SW480 (cell line): ENCODE data around the gene ZFP82.

Experiments used
- DNase-seq: peaks from one replicate; pipeline ENCODE4 v3.0.0-alpha.2; 2016; ENCODE audit warnings: low spot score

Gene ZFP82

DNA sequence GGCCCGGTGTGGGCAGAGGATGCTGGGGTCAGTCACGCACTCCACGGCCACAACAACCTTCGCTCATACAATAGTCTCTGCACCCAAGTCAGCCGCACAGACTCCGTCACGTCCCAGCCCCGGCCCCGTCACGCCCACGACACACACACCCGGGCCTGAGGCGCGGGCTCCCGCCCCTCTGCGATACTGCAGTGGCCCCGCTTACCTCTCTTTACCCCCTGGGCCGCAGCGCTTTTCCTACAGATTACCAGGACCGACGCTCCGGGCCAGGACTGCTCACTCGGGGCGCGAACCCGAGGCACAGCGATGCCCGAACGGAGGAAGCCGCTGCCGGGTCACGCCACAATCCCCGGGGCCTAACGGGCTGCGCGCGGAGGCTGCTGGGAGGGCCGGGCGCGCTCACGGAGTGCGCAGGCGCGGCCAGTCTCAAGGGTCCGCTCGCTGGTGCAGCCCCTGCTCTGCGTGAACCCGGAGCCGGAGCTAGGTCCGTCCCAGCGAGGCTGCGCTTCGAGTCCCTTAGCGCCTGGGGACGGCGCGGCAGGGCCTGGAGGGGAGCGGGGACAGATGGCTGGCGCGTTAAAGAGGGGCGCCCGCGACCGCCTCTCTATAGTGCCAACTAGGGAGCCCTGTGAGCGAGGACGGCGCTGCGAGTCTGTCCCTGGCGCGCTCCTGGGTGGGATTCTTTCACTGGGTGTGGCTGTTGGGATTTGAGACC, at the start of gene ZFP82:
Gene ZFP82 (minus strand): TSS at position 358 of the 715 bp plus-strand sequence. CDS start 8,855 bp downstream, outside the sequence.
- DNase-seq = no peak

DNA sequence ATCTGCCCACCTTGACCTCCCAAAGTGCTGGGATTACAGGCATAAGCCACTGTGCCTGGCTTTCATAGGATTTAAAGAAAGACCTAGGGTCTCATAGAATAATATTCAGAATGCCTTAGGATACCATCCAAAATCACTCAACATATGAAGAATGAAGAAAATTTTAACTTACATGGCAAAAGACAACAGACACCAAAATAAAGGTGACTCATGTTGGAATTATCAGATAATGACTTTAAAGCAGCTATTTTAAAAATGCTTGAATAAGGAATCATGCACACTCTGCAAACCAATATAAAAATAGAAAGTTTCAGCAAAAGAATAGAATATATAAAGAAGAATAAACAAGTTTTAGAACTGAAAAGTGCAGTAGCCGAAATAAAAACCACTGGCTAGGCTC, 41.6 kb upstream of the ZFP82 start:
- no peak for DNase-seq

DNA sequence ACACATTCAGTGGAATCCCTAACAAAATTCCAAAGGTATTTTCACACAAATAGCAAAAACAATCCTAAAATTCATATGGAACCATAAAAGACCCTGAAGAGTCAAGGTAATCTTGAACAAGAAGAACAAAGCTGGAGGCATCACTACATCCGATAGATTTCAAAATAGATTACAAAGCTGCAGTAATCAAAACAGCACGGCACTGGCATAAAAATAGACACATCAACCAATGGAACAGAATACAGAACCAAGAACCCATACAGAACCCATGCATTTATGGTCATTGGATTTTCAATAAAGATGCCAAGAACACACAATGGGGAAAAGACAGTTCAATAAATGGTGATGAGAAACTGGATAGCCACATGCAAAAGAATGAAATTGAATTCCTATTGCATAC, 38.4 kb upstream of the ZFP82 start:
- DNase-seq = no peak

DNA sequence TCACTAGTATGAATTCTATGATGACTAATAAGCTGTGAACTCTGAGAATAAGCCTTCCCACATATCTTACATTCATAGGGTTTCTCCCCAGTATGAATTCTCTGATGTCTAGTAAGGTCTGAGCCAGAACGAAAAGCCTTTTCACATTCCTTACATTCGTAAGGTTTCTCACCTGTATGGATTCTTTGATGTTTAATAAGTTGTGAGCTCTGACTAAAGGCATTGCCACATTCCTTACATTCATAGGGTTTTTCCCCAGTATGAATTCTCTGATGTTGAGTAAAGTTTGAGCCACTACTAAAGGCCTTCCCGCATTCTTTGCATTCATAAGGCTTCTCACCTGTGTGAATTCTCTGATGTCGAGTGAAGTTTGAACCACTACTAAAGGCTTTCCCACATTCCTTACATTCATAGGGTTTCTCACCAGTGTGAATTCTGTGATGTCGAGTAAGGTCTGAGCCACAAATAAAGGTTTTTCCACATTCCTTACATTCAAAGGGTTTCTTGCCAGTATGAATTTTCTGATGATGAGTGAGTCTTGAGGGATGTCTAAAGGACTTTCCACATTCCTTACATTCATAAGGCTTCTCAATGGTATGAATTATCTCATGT, 30.7 kb upstream of the ZFP82 start:
- peak; percentile 12 for DNase-seq

DNA sequence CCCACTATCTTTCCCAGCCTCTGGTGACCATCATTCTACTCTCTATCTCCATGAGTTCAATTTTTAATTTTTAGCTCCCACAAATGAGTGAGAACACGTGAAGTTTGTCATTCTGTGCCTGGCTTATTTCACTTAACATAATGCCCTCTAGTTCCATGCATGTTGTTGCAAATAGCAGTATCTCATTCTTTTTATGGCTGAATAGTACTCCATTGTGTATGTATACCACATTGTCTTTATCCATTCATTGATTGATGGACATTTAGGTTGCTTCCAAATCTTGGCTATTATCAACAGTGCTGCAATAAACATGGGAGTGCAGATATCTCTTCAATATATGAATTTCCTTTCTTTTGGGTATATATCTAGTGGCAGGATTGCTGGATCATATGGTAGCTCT, 22.9 kb upstream of the ZFP82 start:
- DNase-seq = no peak

DNA sequence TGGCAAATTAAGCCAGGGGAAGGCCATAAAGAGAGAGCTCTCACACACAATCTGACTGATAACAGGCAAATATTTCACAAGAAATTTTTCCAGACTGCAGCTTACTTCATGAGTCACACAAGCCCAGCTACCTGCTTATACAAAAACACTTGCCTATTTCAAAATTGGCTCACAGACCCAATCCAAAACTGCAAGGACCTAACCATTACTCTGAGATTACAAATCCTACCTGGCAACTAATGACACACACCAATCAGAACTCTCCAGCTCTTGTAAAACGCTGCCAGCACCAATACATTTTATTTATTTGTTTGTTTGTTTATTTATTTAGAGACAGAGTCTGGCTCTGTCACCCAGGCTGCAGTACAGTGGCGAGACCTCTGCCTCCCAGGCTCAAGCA, 18.1 kb upstream of the ZFP82 start:
- peak; percentile 38 for DNase-seq

DNA sequence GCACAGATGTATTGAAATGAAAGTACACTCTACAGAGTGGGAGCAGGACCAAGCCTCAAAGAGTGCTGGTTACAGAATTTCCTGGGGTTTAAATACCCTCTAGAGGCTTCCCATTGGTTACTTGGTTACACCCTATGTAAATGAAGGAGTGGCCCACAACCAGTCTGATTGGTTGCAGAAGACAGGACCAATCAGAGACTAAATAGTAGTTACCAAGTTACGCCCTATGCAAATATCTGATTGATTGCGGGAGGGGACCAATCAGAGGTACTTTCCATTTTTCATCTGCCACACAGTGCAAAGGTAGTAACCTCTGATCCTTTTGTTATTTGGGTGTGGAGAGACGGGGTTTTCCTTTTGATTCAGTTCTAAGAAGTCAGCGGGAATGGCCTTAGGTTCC, 5.5 kb upstream of the ZFP82 start:
- no peak for DNase-seq

DNA sequence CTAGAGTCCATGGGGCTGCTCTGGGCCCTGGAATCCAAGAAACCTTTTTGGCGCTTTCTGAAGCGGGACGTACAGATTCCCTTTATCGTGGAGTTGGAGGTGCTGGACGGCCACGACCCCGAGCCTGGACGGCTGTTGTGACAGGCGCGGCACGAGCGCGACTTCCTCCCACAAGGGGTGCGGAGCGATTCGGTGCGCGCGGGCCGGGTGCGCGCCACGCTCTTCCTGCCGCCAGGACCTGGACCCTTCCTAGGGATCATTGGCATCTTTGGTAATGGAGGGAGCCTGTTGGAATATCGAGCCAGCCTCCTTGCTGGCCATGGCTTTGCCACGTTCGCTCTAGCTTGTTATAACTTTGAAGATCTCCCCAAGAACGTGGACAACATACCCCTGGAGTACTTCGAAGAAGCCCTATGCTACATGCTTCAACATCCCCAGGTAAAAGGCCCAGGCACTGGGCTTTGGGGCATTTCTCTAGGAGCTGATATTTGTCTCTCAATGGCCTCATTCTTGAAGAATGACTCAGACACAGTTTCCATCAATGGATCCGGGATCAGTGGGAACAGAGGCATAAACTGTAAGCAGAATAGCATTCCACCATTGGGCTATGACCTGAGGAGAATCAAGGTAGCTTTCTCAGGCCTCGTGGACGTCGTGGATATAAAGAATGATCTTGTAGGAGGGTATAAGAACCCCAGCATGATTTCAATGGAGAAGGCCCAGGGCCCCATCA, 3.5 kb upstream of the ZFP82 start:
- DNase-seq = no peak

DNA sequence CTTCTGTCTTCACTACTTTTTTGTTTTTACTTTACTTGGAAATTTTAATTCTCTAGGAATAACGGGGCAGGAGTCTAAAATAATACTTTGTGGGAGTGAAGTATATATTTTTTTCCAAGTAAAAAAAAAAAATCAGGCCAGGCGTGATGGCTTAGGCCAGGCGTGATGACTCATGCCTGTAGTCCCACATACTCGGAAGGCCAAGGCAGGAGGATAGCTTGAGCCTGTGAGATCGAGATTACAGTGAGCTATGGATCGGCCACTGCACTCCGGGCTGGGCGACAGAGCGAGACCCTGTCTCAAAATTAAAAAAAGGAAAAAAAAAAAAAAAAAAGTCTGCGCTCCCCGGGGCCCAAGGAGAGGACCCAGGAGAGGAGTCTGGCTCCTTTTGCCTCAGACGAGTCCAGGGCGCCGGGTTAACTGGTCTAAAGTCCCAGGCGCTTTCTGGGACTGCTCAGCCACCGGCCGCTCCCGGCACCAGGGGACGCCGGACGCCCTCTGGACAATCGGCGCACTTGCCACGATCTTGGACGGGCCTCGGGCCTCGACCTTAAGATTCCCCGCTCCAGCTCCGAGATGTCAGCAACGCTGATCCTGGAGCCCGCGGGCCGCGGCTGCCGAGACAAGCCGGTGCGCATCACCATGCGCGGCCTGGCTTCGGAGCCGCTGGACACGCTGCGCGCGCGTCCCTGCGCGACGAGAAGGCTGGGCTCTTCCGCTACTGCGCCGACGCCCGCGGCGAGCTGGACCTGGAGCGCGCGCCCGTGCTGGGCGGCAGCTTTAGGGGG, 2.7 kb upstream of the ZFP82 start:
- DNase-seq = no peak

DNA sequence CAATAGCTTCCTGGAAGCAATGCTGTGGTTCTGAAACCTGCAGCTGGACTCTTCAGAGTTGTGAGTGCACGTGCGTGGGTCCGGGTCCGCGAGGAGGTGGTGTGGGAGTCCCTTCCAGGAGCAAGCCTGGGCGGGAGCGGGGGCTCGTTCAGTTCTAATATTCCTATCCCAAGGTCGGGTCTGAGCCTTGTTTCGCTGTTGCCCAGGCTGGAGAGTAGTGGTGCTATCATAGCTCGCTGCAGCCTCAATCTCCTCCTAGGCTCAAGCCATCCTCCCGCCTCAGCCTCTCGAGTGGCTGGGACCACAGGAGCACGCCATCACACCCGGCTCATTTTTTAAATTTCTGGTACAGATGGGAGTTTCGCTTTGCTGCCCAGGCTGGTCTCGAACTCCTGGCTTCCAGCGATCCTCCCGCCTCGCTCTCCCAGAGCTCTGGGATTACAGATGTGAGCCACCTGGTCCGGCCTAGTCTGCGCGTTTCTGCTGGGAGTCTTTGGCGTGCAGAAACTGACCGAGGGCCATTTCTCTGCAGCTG, 625 bp downstream of the ZFP82 start:
- DNase-seq = no peak

DNA sequence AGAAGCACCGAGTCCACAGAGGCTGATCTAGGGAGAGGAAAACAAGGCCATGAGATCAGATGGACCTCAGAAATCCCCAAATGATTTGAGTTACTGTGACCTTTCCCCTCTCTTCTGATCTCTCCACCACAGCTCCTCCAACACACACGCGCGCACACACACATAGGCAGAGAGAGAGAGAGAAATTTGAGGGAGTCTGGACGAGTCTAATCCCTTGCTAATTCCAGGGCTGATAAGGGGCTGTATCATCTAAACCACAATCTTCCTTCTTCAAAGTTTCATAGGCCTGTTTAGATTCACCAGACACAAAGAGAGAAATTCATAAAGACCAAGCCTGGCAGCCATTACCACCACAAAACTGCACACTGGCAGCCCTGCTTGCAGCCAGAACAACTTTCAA, 8.6 kb downstream of the ZFP82 start:
- no peak for DNase-seq

DNA sequence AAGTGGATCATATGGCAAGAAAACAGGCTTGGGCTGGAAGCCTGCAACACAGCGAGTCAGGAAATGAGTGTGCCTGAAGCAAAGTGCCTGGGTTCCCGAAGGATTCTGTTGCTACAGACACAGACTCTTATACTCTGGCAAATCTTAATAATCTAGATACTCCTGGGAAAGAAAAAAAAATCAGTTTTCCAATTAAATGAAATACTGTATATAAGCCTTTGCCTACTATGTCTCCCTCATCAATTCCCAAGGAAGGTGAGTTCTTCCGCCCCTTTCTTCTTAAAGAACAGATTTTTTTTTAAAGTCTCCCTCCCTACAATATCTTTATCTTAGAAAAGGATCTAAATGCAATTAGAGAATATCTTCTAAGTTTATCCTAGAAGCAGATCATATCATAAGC, 10.3 kb downstream of the ZFP82 start:
- no peak for DNase-seq

DNA sequence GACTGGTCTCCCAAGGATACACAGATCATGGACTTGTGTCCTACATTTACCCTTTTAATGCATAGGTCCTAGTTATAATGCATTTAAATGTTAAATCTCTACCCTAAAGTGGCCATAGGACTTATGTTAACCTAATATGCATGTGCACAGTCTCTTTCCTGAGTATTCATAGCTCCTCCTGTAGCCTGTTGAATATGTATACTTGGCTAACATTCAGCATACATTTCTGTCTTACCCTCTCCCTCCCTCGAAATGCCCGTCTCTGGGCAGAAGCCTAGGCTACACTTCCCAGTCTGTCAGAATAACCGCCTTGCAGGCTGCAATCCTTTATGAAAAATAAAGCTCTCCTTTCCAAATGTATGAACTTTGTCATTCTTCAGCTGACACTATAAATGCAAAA, 13.9 kb downstream of the ZFP82 start:
- no peak for DNase-seq

DNA sequence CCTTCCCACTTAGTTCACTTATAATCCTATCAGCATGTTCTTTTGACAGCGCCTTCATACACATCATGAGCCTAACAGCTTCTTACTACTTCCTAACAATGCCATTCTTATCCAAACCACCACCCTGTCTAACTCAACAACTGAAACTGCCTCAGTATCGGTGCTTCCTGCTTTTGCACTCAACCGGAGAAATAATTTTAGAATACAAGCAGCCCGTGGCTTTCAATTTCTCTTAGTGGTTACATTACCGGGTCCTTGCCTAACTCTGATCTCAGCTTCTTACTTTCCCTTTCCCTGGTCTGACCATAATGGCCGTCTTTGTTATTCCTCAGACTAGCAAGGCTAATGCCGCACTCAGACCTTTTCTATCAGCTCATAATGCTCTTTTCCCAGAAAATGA, 17.0 kb downstream of the ZFP82 start:
- no peak for DNase-seq

DNA sequence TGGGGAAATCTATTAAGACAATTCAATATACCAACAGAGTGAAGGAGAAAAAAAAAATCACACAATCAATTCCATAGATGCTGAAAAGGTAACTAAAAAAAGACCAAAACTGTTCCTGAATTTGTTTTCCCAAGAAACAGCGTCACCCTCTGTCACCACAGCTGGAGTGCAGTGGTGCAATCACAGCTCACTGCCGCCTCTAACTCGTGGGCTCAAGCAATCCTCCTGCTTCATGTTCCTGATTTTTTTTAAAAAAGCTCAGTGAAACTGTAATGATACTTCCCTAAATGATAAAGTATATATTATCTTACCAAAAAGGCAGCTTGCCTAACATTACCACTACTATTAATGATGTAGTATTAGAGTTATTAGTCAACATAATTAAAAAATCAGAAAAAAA, 19.9 kb downstream of the ZFP82 start:
- no peak for DNase-seq

DNA sequence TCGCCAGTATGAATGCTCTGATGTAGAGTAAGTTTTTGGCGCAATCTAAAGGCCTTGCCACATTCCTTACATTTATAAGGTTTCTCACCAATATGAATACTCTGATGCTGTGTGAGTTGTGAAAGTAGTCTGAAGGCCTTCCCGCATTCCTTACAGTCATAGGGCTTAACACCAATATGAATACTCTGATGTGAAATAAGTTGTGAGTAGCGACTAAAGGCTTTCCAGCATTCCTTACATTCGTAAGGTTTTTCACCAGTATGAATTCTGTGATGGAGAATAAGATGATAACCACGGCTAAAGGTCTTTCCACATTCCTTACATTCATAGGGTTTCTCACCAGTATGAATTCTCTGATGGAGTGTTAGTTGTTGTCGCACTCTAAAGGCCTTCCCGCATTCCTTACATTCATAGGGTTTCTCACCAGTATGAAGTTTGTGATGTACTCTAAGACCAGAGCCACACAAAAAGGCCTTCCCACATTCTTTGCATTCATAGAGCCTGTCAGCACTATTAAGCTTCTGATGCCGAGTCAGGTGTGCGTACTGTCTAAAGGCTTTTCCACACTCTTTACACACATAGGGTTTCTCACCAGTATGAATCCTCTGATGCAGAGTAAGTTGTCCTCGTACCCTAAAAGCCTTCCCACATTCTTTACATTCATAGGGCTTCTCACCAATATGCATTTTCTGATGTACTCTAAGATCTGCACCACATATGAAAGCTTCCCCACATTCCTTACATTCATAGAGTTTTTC, 25.3 kb downstream of the ZFP82 start:
- DNase-seq = no peak

DNA sequence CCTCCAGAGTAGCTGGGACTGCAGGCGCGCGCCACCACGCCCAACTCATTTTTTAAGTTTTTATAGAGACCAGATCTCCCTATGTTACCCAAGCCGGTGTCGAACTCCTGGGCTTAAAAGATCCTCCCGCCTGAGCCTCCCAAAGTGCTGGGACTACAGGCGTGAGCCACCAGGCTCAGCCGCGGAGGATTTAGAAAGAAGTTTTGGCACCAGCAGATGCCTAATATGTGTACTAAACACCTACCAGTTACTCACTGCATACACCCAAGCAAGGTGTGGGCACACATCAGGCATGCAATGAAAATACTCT, 39.0 kb downstream of the ZFP82 start:
- DNase-seq = no peak

DNA sequence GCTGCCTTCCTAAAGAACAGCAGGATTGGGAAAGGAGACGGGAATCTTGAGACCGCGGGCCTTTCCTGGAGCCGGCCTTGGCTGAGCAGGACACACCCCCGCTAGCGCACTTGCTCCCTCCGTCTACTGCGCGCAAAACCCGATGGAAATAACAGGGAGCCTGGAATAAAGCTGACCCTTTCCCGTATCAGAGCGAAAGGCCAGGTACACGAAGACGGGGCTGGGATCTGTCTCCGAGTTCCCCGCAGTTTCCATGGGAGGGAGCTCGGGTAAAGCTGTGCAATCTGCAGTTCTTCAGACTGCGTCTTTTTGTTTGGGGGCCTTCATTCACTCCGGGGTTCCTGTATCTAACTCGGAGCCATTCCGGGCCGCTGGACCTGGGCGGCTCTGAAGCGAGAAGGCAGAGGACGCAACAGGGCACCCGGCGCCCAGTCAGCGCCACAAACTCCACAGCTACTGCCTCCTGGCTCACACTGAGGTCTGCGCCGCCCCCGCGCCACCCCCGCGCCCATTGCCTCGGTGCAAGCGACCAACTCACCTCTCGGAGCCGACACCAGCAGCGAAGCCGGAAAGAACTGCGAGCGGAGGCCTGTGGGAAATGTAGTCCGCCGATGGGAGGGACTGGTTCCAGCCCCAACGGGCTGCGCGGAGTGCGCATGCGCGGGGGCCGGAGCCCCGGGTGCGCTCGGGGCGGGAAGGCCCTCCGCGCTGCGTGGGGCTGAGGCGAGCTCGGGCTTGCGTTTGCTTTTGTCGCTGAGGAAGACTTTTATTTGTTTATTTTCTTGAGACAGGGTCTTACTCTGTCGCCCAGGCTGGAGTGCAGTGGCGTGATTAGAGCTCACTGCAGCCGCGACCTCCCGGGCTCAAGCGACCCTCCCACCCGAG, 39.6 kb downstream of the ZFP82 start, which contains the start of gene ZFP14:
Gene ZFP14 (minus strand): TSS at position 577 of the 885 bp plus-strand sequence. CDS start 11,309 bp downstream, outside the sequence.
- peak; percentile 96 for DNase-seq

DNA sequence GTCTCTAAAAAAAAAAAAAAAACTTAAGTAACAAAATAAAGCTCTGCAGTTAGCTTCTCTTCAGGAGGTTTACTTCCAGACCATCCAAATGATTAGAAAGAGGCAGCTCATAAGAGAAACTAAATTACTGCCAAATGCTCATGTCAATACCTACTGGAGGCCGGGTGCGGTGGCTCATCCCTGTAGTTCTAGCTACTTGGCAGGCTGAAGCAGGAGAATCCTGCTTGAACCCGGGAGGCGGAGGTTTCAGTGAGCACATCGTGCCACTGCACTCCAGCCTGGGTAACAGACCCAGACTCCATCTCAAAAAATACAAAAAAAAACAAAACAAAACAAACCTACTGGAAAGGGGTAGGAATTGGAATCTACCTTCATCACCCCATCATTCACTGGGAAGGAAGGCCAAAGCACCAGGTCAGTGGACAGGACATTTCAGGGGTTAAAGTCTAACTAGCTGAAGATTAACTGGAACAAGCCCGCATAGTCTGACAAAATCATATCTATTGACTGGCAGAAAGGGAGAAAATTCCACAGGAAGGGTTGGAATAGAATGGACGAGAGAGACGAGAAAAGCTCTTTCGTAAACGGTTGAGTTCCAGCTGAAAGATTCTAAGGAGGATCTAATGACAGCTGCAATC, 40.8 kb downstream of the ZFP82 start:
- DNase-seq = no peak

DNA sequence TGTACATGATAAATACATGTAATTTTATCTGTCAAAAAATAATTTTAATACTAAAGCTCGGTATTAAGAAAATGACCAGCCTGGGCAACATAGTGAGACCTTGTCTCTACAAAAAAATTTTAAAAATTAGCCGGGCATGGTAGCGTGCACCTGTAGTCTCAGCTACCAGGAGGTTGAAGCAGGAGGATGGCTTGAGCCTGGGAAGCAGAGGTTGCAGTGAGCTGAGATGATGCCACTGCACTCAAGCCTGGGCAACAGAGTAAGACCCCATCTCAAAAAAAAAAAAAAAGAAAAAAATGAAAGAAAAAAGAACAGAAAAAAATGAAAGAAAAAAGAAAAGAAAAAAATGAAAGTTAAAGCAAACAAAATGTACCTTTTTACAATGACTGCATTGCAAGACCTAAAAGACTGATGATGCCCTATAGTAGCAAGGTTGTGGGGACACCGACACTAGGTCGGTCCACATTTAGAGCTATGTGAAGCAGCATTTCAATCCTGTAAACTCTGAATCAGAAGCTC, 44.7 kb downstream of the ZFP82 start:
- no peak for DNase-seq
